AG04450 (cell line): ENCODE results near the gene IFNA14. TPM values are rescaled to one million over a fixed set of nuclear protein-coding genes. Genes with fewer than 3 reads are reported as not detected.
A peak's percentile ranks its signal among the peaks of the same experiment; 100 is the strongest.
"Not testable (repeated sequence)": the region's sequence is repeated elsewhere in the genome, so short reads cannot be mapped to it uniquely, and the experiment has no call there.

ENCODE experiments used
- CTCF ChIA-PET: fragments of 300-600, 350-600 bp; formaldehyde crosslinking; extraction: SDS; loops from one replicate; lab custom pipeline; 2022; ENCODE audit warnings: antibody characterized with exemption, inconsistent platforms; lab: Charles Lee
- POLR2A ChIA-PET: fragments of 350-600 bp; formaldehyde crosslinking; extraction: SDS; loops from one replicate; lab custom pipeline; 2021; ENCODE audit warnings: antibody characterized with exemption, inconsistent platforms; lab: Yijun Ruan, JAX
- DNase-seq: peaks from one replicate; pipeline ENCODE4 v3.0.0-alpha.2; 2011; ENCODE audit warnings: low read depth, low spot score
- H3K27ac ChIP-seq: one replicate; pipeline ENCODE4 v1.5.1; 2012; ENCODE audit warnings: low read depth, low read length, control low read depth
- H3K27me3 ChIP-seq: one replicate; pipeline ENCODE4 v1.6.0; 2012; ENCODE audit warnings: low read length; ENCODE audit not compliant: control insufficient read depth, insufficient read depth
- H3K4me3 ChIP-seq: 2 replicates; pipeline ENCODE4 v1.5.1; 2011; ENCODE audit warnings: mild to moderate bottlenecking, low read depth, low read length, control low read depth
- H3K9me3 ChIP-seq: 2 replicates; pipeline ENCODE4 v1.5.1; 2012; ENCODE audit warnings: low read length; ENCODE audit not compliant: control insufficient read depth, insufficient read depth
- CTCF ChIP-seq: IDR thresholded peaks from 2 replicates; pipeline ENCODE4 v1.5.1; 2011; ENCODE audit warnings: low read depth, low read length, control low read depth, inconsistent platforms
- polyA plus RNA-seq: library from polyadenylated mRNA; depleted of rRNA; stranded (reverse); fragments of >200 nt; gene quantifications from 2 replicates; pipeline ENCODE4 v1.2.3, GENCODE V29; 2011; rRNA removed

IFNA14 gene
- polyA plus RNA-seq, 1 experiment, result not detected

- POLR2A ChIA-PET, H3K9me3 ChIP-seq, H3K27me3 ChIP-seq, H3K4me3 ChIP-seq, DNase-seq, H3K27ac ChIP-seq: not testable (repeated sequence)
- peak; percentile 48 for TF ChIP-seq CTCF
- CTCF ChIA-PET, result interaction anchor here (0.5 to 1.9 kb wide), 21 partner anchors 8 to 1269 kb away, joined by 3 to 9 read pairs (median 4); partner anchors contain the start of genes IFNA10 and IFNA16
These were observed 44.7 kb downstream of the IFNA14 start for GRCh38 chr9:21194867-21195776.

Other genes starting within 250 kb of the IFNA14 start
- gene HACD4, start 208.4 kb downstream of the IFNA14 start, polyA plus RNA-seq, result 8.5 and 12.1 TPM in 2 replicates
- gene IFNB1, start 162.1 kb downstream of the IFNA14 start, polyA plus RNA-seq, result not detected in 2 replicates
- gene IFNW1, start 98.2 kb downstream of the IFNA14 start, polyA plus RNA-seq, result not detected in 2 replicates
- not detected in 2 replicates for gene IFNA21, start 73.3 kb downstream of the IFNA14 start, polyA plus RNA-seq
- gene IFNA4, start 52.4 kb downstream of the IFNA14 start, polyA plus RNA-seq, result not detected in 2 replicates
- not detected in 2 replicates for gene IFNA7, start 37.8 kb downstream of the IFNA14 start, polyA plus RNA-seq
- gene IFNA10, start 32.9 kb downstream of the IFNA14 start, polyA plus RNA-seq, result not detected in 2 replicates
- not detected in 2 replicates for gene IFNA16, start 22.7 kb downstream of the IFNA14 start, polyA plus RNA-seq
- gene IFNA17, start 11.8 kb downstream of the IFNA14 start, polyA plus RNA-seq, result not detected in 2 replicates
- not detected in 2 replicates for gene IFNA5, start 65.3 kb upstream of the IFNA14 start, polyA plus RNA-seq
- gene KLHL9, start 95.4 kb upstream of the IFNA14 start, polyA plus RNA-seq, result 32.4 and 42.2 TPM in 2 replicates
- not detected in 2 replicates for gene IFNA6, start 110.9 kb upstream of the IFNA14 start, polyA plus RNA-seq
- gene IFNA13, start 128.1 kb upstream of the IFNA14 start, polyA plus RNA-seq, result not detected in 2 replicates
- gene IFNA2, start 145.4 kb upstream of the IFNA14 start, polyA plus RNA-seq, result not detected in 2 replicates
- gene IFNA8, start 169.1 kb upstream of the IFNA14 start, polyA plus RNA-seq, result not detected in 2 replicates
- not detected in 2 replicates for gene IFNA1, start 200.4 kb upstream of the IFNA14 start, polyA plus RNA-seq
- gene IFNE, start 242.3 kb upstream of the IFNA14 start, polyA plus RNA-seq, result 0.52 and 0.67 TPM in 2 replicates